Stimulated activated CD4-positive, alpha-beta T cell treated with anti-CD3 and anti-CD28 coated beads, Interleukin-1b, Interleukin-23, amount 100 ng/mL, for 4 hours (primary cell): ENCODE results near the gene PRKCA.

Experiments
- DNase-seq, 2 donors: peaks; one replicate each; pipeline ENCODE4 v3.0.0-alpha.2; 2020; ENCODE audit warnings: low read depth in 2 of 2

The PRKCA gene

DNA sequence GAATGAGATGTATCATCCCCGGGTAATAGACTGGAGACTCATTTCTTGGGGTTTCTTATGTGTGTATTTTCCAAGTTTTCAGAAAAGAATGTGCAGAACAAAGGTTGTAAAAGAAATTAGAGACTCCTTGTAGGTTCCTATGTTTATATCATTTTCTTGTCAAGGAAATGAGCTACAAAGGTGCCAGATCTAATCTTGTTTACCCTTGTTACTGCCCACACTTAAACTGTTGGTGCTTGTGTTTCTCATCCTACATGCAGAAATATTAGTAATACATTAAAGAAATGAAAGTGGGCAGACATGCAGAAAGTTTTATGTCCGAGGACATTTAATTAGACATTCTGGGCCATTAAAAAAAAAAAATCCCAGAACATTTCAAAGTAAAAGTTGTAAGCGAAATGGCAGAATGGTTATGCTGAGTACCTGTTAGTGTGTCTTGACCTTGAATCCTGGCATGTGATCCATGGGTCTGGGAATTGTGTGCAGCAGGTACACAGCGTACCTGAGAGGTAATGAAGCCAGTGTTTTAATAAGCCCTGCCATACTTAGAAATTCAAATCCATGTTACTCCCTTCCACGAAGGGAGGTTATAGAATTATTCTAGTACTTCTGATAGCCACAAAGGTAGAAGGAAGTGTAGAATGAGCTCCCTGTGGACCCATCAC is 469.9 kb downstream of the PRKCA start:
- DNase-seq = no peak

DNA sequence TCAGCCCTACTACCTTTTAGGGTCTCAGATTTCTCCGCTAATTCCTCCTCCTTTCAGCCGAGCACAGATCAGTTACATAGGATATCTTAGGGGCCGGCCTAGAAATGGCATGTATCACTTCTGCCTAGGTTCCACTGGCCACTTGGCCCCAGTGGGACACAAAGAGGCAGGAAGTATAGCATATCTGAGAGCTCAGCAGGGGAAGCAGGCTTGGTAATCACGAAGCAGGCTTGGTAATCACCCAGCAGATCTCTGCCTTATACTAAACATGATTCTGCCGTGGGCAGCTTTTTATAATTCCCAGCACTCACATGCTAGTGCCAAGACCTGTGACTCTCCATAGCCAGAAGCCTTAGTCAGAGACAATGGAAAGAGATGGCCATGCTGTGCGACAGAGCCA is 472.9 kb downstream of the PRKCA start:
- DNase-seq = no peak

DNA sequence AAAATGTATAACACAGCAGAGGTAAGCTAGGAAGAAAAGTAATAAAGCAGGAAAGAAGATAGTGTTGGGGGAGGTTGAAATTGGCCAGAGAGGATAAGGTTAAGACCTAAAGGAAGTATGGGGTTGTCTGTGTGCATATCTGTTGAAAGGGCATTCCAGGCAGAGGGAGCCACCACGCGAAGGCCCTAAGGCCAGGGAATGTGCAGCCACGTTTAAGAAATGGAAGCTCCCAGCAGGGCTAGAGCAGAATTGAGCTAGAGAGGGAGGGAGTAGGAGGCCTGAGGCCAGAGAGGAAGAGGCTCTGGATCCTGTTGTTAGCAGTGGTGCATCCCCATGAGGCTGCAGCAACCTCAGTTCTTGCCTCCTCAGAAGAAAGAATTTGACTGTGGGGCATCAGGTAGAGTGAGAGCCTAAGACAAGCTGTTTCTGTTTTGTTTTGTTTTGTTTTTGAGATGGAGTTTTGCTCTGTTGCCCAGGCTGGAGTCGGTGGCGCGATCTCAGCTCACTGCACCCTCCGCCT is 473.5 kb downstream of the PRKCA start:
- DNase-seq = no peak

DNA sequence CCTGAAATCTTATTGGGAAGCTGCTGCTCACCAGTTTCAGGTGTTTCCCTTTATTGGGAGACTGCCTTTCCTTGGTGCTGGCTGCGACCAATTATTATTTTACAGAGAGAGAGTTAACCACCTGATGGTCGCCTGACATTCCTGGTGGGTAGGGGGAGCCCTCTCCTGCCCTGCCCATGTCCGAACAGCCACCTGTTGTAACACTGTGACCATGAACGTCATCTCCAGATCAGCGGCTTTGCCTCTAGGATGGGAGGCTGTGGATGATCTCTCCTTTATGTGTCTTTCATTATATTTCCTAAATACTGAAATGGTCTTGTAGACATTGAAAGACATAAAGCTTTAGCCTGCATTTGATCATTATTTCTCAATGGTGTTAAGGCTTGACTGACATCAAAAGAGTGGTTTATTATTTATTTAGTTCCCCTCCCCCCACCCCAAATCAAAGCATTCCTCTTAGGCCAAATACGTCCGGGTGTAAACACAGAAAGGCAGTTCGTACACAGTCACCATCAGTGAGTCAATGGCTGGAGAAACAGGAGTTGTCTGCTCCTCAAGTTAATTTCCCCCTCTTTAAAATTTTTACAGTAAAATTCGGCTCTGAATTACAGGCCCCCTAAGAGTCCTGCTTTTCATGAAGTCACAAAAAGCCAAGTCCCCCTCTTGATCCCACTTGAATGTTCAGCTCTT is 474.7 kb downstream of the PRKCA start:
- DNase-seq = no peak

DNA sequence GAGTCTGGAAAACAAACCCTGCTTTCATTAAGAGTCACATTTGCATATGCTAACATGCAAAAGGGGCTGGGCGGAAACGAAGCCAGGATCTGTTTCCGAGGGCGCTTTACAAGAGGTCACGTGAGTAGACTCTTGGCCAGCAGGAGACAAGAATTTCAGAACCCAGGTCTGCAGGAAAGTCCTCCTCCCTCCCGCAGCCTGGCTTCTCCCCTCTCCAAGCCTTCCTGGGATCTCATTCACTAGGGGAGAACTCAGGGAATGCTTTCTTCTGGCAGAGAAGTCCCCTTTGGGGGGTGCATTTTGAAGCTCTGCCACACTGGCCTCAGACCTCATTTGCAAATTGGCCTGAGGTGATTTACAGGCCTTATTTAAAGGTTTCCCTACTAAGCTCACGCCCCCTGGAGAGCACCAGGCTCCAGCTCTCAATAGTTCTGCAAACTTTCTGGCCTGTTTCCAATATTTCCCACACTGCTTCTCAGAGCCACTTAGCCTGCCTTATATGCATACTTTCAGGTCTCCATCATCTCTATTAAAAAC is 475.3 kb downstream of the PRKCA start:
- no peak for DNase-seq

DNA sequence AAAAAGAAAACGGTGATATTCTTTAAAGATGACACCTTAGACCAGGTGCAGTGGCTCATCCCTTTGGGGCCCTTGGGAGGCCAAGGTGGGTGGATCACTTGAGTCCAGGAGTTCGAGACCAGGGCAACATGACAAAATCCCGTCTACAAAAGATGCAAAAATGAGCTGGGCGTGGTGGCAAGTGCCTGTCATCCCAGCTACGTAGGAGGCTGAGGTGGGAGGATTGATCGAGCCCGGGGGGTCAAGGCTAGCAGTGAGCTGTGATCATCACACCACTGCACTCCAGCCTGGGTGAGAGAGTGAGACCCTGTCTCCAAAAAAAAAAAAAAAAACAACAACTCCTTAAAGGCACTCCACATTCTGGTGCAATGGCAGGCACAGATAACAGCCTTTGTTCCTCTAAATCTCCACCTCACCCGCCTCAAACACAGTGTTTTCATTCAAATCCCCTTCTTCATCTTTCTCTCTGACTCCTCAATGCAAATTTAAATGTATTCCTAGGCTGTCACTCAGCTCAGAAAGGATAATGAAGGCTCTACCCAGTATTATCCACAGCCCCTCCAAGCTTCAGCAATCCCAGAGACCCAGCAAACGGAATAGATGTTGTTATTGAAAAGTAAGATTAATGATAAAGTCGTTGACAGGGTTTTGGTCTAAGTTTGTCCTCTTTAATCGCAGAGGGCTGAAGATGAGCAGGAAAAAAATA is 476.3 kb downstream of the PRKCA start:
- no peak for DNase-seq

DNA sequence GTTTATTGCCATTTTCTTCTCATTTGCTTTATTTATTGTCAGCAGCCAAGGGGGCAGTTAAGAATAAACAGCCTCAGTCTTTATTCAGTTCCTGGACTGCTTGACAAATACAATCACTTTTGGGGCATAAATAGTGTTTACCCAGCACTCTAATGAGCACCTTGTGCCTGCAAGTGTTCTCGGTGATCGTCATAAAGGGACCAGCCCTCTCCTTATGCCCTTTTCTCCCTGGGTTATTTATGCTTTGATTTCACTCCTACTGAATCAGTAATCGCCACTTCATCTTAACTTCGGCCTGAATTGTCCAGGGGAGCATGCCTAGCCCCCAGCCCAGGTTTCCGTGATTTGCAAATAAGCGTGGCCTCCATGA is 476.8 kb downstream of the PRKCA start:
- no peak for DNase-seq

DNA sequence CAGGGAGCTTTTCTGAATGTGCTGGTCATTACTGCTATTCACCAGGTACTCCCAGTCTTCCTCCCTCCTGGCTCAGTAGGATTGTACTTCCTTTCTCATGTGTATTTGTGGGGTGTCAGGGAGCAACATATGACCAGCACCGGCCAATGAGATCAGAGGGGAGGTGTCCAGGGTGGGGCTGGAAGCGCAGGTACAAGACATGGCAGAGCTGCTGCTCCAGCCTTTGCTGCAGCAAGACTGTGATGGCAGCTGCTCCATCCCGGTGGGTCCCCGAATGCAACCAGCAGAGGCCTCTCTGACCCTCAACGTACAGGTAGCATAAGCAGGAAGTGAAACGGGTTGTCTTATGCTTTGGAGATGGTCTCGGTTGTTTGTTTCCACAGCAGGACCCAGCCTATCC is 478.7 kb downstream of the PRKCA start:
- DNase-seq = no peak

DNA sequence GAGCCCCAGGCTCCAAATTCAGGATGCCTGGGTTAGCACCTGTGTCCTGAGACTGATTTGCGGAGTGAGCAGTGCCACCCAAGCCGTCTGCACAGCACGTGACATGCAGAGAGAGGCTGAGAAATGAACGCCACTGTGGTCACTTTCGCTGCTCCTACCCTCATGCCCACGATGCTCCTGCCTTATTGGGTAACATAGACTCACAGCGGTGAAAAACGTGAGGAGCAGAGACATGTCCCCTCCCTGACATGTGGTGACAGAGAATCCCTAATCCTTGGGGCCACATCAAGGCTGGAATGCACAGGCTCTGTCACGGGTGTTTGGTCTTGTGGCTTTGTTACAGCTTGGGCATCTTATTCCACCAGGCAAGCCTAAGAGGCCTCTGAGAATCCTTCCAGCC is 480.4 kb downstream of the PRKCA start:
- no peak for DNase-seq

DNA sequence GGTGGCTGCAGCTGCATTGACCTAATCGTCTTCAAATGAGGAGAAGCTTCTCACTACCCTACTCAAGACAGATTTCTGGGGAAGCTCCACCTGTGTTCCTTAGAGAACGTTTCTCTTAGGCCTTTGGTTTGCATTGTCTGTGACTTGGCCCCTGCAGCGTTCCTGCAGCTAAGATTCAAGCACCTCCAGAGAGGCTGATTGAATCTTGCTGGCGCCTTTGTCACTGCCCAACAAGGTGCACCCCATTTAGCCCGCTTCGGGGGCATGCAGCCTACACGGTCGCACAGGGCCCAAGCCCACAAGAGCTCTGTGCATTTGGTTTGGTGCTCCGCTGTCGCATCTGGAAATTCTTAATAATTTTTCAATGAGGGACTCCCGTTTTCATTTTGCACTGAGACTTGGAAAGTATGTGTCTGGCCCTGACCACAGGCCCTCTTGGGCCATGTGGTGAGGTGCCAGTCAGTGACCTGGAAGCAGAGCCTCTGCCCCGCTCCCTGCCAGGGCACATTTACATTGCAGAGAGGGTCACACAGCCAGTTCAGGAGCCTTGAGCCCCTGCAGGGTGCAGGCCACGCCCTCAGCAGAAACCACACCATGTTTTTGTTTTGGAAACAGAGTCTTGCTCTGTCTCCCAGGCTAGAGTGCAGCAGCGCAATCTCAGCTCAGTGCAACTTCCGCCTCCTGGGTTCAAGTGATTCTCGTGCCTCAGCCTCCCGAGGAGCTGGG is 481.4 kb downstream of the PRKCA start:
- no peak for DNase-seq

DNA sequence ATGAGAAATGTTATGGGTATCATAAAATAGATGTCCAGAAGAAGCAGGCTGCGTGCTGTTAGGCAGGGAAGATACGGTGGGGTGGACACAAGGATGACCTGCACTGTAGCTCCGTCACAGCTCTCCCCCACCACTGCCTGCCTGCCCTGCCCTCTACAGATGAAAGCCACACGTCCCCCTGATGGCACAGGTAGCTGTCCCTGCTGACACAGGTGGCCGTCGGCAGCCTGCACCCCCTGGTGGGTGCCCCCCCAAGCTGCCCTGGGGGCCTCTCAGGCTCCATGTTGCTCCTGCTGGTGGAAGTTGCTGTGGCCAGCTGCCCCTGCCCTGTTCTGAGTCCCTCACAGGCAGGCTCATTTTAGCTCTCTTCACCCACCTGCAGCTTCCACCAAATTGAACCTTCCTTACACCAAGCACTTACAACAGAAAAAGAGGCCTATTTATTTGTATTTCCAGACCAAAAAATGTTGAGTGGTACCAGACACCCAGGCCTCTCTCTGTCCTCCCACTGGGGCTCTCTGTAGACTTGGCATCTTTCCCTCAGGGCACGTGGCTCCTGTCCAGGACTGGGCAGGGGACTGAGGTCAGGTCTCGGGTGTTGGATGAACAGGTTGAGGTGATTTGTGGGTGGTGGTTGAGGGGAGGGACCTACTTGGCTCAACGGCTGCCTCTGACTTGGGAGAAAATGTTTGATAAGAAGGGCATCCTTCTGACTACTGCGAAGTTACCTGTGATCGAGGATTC is 482.4 kb downstream of the PRKCA start:
- no peak for DNase-seq

DNA sequence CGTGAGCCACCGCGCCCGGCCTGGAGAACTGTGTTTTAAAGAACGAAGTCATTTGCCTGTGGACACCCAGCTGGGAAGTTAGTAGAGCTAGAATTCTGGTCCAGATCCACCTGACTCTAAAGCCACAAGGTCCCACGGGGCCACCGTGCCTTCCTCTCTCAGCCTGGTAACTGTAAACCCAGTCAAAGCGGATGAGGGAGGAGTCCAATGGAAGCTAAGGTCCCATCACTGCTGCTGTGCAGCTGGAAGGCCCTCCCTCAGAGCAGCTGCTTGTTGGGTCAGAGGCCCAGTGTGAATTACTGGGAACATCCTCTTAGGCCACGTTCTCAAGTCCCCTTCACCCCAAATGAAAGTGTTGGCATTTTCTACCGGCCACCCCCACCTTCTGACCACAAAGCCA is 483.7 kb downstream of the PRKCA start:
- no peak for DNase-seq

DNA sequence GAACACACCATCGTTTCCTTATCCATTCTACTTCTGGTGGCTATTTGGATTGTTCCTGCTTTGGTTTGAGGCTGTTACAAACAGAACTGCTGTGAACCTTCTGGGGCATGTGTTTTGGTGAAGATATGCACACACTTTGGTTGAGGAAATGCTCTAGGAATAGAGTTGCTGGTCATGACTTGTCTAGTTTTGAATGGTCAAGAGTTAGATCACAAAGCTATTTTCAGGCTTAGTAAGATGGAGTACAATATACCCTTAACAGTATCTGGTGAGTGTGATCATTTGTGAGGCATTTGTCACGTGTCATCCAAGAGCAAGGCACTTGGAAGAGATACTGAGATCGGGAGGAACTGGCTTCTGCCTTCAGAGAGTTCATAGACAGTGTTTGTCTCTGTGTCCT is 485.5 kb downstream of the PRKCA start:
- DNase-seq = no peak

DNA sequence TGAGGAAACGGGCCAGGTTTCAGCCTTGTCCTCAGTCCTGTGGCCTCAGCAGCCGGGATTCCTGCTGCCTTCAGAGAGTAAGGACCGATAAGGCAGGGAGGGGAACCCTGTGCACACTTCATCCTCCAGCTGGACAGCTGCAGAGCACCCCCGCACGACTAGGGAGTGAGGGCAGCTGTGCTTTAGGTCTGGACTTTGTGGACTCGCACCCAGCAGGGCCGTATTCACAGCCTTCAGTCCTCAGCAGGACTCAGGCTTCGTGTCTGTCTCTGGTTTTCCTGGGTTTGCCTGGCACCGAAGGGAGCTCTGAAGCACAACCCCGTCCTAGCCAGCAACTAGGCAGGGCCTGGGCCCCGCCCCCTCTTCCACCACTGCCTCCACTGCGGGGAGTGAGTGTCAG is 486.7 kb downstream of the PRKCA start:
- DNase-seq = no peak

DNA sequence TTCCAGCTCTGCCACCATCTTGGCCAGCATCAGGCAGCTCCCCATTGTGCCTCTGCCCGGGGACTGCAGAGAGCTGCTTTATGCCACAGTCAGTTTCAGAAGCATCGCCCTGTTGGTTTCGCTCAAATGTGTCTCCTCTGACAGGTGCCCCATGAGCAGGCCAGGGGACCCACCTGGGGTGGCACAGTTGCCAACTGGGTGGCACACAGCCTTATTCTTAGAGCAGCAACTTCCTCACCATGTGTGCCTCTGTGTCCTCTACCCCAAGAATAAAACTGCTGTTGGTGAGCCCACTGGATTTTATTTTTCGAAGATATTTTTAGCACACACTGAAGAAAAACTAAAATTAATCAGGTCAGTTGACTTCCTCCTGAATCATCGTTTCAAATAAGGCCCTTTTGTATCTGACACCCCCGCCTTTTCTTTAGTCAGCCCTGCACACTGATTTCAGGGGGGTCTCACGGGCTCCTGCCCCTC is 487.6 kb downstream of the PRKCA start:
- no peak for DNase-seq

DNA sequence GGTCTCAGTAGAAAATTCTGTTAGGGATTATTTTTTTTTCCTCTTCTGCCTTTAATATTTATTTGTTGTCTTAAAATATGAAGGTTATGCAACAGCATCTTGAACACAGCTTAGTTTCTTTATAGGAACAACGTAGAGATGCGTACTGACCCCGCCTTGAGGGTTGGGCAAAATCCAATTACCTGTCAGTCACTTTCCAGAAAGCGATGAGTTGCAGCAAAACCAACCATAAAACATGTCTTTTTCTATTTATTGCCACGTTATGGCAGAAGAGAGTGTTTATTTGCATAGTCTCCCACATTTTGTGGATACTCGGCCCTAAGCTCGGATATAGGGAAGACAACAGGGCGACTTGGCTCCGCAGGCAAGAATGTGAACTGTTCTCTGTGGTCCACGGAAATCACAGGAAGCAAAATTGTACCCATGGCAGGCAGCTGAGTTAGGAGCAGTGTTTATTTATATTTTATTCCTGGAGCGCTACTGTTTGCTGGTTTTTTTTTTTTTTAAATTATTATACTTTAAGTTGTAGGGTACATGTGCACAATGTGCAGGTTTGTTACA is 488.2 kb downstream of the PRKCA start:
- no peak for DNase-seq

DNA sequence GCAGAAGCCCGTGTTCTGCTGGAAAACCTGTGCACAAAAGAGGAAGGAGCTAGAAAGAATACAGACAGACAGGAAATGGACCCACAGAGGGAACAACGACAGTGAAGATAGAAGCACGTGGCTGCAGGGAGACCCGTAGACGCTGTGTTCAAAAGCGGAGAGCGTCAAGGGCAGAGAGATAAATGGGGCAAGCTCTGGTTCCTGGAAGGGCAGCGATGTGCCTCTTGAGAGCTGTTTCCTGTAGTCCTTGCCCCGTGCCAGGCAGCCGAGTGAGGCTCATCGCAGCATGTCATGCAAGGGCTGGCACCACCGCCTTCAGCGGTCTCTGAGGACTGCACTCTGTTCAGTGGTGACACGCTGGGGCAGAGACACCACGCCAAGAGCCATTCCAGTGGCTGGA is 488.9 kb downstream of the PRKCA start:
- DNase-seq = no peak

DNA sequence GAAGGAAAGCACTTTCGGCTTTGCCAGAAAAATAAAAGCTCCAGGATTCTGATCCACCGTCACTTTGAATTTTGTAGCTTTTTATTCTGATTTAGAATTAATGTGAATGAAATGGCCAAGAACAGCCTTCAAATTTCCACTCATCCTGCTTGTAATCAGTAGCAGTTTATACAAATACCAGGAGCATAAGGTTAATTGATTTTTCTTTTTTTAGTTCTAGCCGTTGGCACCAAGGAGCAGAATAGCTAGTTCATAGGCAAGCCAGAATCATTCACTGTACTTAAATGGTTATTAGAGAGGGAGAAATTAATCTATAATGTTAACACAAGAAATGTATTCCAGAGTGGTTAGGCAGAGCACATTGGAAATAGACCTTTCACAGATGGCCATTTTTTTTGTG is 491.4 kb downstream of the PRKCA start:
- DNase-seq = no peak

DNA sequence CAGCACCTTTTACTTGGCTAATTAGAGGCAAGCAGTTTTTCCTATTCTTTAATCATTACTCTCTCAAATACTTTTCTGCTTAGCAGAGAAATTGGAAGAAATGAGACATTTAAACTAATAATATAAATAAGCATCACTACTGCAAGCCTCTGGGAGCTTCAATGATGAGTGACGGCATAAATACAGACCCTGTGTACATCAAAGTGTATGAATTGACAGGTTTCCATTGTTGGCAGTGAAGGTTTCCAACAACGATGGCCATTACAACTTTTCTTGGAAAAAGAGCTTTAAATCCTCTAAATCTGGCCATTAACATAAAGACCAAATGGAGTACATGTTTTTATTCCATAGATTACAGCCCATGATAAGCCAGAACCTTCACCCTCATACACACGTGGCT is 493.1 kb downstream of the PRKCA start:
- DNase-seq = no peak

DNA sequence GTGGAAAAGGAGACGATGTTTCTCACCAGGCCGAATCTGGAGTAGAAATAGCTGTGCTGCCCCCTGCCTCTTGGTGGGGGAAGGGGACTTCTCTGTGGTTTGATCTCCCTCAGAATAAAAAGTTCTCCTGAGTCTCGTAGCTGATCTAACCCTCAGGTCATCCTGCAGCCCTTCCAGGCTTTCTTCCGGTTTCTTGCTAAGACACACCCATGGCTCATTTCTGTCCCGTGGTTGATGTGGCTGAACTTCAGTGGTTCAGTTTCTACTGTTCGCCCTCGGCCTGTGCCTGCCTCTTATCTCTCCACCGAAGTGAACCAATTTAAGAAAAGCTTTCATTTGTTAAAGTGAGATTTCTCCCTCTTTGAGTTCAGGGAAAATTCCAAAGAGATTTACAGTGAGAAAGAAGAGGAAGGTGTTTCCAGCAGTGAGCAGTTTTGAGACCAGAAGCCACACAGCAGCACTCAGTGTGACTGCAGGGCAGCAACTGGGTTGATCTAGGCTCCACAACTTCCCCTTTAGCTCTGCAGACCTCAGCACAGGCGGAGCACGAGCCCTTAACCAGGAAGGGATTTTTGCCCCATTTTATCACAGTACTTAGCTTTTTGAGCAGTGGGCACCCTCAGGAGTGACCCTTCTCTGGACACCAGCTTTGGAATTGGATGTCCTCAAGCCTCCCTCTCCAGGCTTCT is 497.6 kb downstream of the PRKCA start:
- no peak for DNase-seq
